G401.6 (cell line): ENCODE measurements around the gene SUPT3H.

Source experiments
- FAIRE-seq: peaks from 2 replicates; lab custom pipeline; 2012; peaks lifted over from hg19 to GRCh38; lab: Jason Lieb, UNC

Gene SUPT3H

GRCh38 chr6:44785130-44785529 is 592.6 kb downstream of the SUPT3H start:
- FAIRE-seq = no peak

GRCh38 chr6:44784195-44784594 is 593.5 kb downstream of the SUPT3H start:
- no peak for FAIRE-seq

GRCh38 chr6:44782892-44783291 is 594.8 kb downstream of the SUPT3H start:
- FAIRE-seq = no peak

- no peak for FAIRE-seq
Measured at GRCh38 chr6:44781912-44782597, 595.7 kb downstream of the SUPT3H start.

GRCh38 chr6:44780161-44780560 is 597.6 kb downstream of the SUPT3H start:
- FAIRE-seq = no peak

GRCh38 chr6:44779130-44779826 is 598.5 kb downstream of the SUPT3H start:
- FAIRE-seq = no peak
